ENCODE measurements around the gene SCRN1. TPM values are rescaled to one million over a fixed set of nuclear protein-coding genes. Genes with fewer than 3 reads are reported as not detected.

The SCRN1 gene
- total RNA-seq, 4 donors from 2014 or later, result 1.8 to 3.8 (median 2.7) TPM

GRCh38 chr7:29957521-29958310 lies 31.9 kb downstream of the SCRN1 start:
- intact Hi-C loops (cut with DNase I; ENCODE audit: low total_unique reads) (no loop called here), in situ Hi-C loops (cut with MboI; ENCODE audit: low sequenced_read_pairs in 4 of 4) (no loop called here)
- TF ChIP-seq CTCF (IDR thresholded peaks at IDR 0.05 in 4 of 5, conservative IDR thresholded peaks at IDR 0.05 in 1 of 5) (no peak), POLR2A (IDR thresholded peaks at IDR 0.05) (no peak)
- H3K4me1 ChIP-seq, result no peaks in the 10 kb centered on the region
- ATAC-seq, result no peak
- no peaks in the 10 kb centered on the region for H3K9me3 ChIP-seq
- no peak for DNase-seq
- no peak overlapping the region for H3K4me3 ChIP-seq
- H3K27ac ChIP-seq, result no peak overlapping the region
- no peaks in the 10 kb centered on the region for H3K27me3 ChIP-seq
- H3K36me3 ChIP-seq, result no peaks in the 10 kb centered on the region

DNA sequence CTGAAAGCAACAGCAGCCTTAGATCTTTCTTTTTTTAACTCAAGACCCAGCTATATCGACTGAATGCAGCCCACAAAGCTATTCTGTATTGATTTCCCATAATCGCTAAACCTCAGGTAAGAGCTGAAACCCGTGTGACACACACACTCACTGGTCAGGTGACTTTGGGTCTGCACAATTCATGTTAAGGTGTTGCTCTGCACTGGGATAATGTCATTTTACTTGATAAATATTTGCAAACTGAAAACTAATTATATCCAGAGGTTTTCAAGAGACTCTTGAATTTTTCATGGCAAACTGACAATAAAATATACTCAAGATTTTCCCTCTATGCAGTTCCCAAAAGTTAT lies 33.1 kb downstream of the SCRN1 start:
- Histone ChIP-seq H3K36me3 (no peaks in the 10 kb centered on the region), H3K4me3 (no peak overlapping the region), H3K27me3 (no peaks in the 10 kb centered on the region), H3K27ac (no peak overlapping the region), H3K4me1 (no peaks in the 10 kb centered on the region), H3K9me3 (no peaks in the 10 kb centered on the region)
- intact Hi-C loops (cut with DNase I; ENCODE audit: low total_unique reads) (no loop called here), in situ Hi-C loops (cut with MboI; ENCODE audit: low sequenced_read_pairs in 4 of 4) (no loop called here)
- no peak for DNase-seq
- no peak for TF ChIP-seq CTCF (IDR thresholded peaks at IDR 0.05 in 4 of 5, conservative IDR thresholded peaks at IDR 0.05 in 1 of 5)
- TF ChIP-seq POLR2A (IDR thresholded peaks at IDR 0.05), result no peak
- ATAC-seq, result no peak

DNA sequence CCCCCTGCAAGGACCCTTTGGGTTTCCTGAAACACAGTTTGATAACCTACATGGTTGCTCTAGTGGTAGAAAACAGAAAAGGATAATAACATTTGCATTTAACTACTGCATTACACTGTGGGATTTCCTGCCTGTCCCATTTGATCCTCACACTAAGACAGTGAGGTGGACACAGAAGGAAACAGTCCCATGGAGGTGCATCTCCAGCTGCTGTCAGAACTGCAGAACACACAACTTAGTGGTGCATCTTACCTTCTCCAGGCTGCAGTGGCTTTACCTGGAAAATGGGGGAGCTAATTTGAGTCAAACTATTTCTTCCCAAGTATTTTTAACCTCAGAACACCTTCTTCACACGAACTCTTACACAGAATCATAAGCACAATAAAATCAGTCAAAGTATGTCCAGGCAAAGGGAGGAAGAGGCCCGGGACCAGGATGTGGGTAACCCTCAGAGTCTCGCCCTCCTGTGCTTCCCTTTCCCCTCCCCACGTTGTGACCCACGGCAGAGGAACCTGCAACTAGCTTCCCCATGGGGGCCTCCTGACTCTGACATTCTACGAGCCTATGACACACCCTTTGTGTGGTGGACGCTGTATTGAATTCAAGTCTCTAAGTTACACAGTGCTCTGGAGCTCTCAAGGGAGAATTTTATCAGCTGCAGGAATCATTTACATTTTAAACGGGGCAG lies 33.7 kb downstream of the SCRN1 start:
- Histone ChIP-seq H3K27me3 (no peaks in the 10 kb centered on the region), H3K9me3 (no peaks in the 10 kb centered on the region), H3K27ac (no peak overlapping the region), H3K4me1 (no peaks in the 10 kb centered on the region), H3K36me3 (no peaks in the 10 kb centered on the region), H3K4me3 (no peak overlapping the region)
- in situ Hi-C loops (cut with MboI; ENCODE audit: low sequenced_read_pairs in 4 of 4) (no loop called here), intact Hi-C loops (cut with DNase I; ENCODE audit: low total_unique reads) (no loop called here)
- no peak for DNase-seq
- TF ChIP-seq POLR2A (IDR thresholded peaks at IDR 0.05) (no peak), CTCF (IDR thresholded peaks at IDR 0.05 in 4 of 5, conservative IDR thresholded peaks at IDR 0.05 in 1 of 5) (no peak)
- ATAC-seq, result no peak

DNA sequence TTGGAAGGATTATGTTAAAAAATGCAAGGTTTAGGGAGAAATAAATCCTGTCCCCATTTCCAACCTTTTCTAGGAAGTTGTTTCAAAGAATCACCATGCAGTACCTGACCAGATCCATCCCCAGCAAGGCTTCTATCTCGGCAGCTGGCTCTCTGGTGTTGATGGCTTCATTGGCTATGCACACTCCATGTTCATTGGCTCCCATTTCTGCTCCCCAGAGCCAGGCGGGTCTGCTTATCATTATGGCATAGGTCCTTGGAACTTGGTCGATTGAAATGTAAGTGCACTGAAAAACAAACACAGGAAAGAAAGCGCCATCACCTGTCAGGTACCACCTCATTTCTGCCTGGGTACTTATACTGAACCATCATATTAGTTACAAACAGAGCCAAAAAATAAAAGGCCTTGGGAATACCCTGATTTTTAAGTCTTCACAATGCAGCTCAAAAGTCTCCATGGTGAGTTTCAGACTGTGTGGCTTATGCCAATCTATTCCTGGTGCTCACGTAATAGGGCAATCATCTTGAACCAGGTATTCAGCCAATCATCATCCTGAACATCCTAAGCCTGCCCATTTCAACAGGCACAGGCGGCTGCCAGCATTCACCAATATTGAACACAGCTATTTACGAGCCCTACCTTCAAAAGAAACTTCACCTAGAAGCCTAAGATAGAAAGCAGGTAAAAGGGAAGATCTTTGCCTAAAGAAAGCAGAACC lies 34.4 kb downstream of the SCRN1 start:
- Histone ChIP-seq H3K9me3 (no peaks in the 10 kb centered on the region), H3K27ac (no peak overlapping the region), H3K4me1 (no peaks in the 10 kb centered on the region), H3K4me3 (no peak overlapping the region), H3K36me3 (no peaks in the 10 kb centered on the region), H3K27me3 (no peaks in the 10 kb centered on the region)
- ATAC-seq (no peak), DNase-seq (no peak)
- in situ Hi-C loops (cut with MboI; ENCODE audit: low sequenced_read_pairs in 4 of 4), result no loop called here
- intact Hi-C loops (cut with DNase I; ENCODE audit: low total_unique reads), result no loop called here
- no peak for TF ChIP-seq POLR2A (IDR thresholded peaks at IDR 0.05)
- no peak for TF ChIP-seq CTCF (IDR thresholded peaks at IDR 0.05 in 4 of 5, conservative IDR thresholded peaks at IDR 0.05 in 1 of 5)
